Esophagus muscularis mucosa (tissue), 3 donors: ENCODE measurements around the gene FABP6.

ENCODE experiments used
- POLR2A ChIP-seq: fragments of 450-650 bp; IDR thresholded peaks from one replicate; pipeline ENCODE4 v1.6.1; 2017; ENCODE audit warnings: antibody characterized with exemption, moderate library complexity, mild to moderate bottlenecking, low read depth
- TF ChIP-seq, protein P1 (sequence below), 3 experiments: fragments of 200-600 bp in 2 of 3; fragments of 450-650 bp in 1 of 3; sonication (generic) in 2 of 3; IDR thresholded peaks; one replicate each; pipeline ENCODE4 v1.5.1; 2017 to 2019; ENCODE audit warnings: antibody characterized with exemption in 3 of 3, mild to moderate bottlenecking in 2 of 3, moderate library complexity in 1 of 3

DNA sequence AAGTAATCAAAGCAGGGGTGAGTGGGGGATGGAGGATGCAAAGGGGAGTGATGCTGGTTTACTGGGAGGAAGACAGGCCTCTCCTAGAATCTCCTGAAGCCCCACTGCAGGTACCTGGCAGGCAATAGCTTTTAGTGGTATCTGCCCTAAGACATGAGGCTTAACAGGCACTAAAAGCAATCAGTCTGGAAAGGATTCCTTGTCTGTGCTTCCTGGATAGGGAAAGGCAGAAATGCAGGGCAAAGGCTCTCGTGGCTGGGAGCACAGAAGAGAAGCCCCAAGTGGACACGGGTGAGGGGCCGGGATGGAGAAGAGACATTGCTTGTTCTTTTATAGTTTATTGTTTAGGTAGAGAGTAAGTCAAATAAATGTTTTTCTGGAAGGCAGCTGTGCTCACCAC, 43.0 kb downstream of the FABP6 start:
- TF ChIP-seq POLR2A = no peak
- TF ChIP-seq, protein P1, sequence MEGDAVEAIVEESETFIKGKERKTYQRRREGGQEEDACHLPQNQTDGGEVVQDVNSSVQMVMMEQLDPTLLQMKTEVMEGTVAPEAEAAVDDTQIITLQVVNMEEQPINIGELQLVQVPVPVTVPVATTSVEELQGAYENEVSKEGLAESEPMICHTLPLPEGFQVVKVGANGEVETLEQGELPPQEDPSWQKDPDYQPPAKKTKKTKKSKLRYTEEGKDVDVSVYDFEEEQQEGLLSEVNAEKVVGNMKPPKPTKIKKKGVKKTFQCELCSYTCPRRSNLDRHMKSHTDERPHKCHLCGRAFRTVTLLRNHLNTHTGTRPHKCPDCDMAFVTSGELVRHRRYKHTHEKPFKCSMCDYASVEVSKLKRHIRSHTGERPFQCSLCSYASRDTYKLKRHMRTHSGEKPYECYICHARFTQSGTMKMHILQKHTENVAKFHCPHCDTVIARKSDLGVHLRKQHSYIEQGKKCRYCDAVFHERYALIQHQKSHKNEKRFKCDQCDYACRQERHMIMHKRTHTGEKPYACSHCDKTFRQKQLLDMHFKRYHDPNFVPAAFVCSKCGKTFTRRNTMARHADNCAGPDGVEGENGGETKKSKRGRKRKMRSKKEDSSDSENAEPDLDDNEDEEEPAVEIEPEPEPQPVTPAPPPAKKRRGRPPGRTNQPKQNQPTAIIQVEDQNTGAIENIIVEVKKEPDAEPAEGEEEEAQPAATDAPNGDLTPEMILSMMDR (IDR thresholded peaks at IDR 0.05) = no peak
